ENCODE data around the gene FOXRED1. TPM values are rescaled to one million over a fixed set of nuclear protein-coding genes. Genes with fewer than 3 reads are reported as not detected.

The FOXRED1 gene
- total and polyA plus RNA-seq, 2 of the 4 experiments (the other 2 are of a cell fraction), result 15.1 to 28.3 TPM

- H4K91ac ChIP-seq (ENCODE audit: insufficient read depth, low read depth, low read length), result no peak overlapping the region
- TF ChIP-seq RFX5 (IDR thresholded peaks at IDR 0.05; ENCODE audit: low read depth, low read length), result no peak
- no peak for TF ChIP-seq NFE2L2 (IDR thresholded peaks at IDR 0.05; ENCODE audit: low read depth, low read length)
- TF ChIP-seq ELK1 (IDR thresholded peaks at IDR 0.05; ENCODE audit: borderline replicate concordance, low read depth, low read length), result no peak
- TF ChIP-seq USF2 (IDR thresholded peaks at IDR 0.05; ENCODE audit: low read depth, low read length), result no peak
- TF ChIP-seq CHD1 (IDR thresholded peaks at IDR 0.05; ENCODE audit: low read depth, low read length), result no peak
- TF ChIP-seq POLR2A (IDR thresholded peaks at IDR 0.05; ENCODE audit: low read depth, low read length), result no peak
- no peak for TF ChIP-seq FOS (IDR thresholded peaks at IDR 0.05; ENCODE audit: low read depth, low read length)
- no peak for TF ChIP-seq MAZ (IDR thresholded peaks at IDR 0.05; ENCODE audit: borderline replicate concordance, low read depth, low read length)
- no peak for TF ChIP-seq SMC3 (IDR thresholded peaks at IDR 0.05; ENCODE audit: low read depth, low read length)
- TF ChIP-seq CEBPB (IDR thresholded peaks at IDR 0.05; ENCODE audit: low read depth, low read length), result no peak
- no peaks in the 10 kb centered on the region; the same call in 1 of the 2 replicates for H3K9me1 ChIP-seq (ENCODE audit: insufficient read depth, low read length)
- no peak overlapping the region for H4K5ac ChIP-seq (ENCODE audit: low read depth, low read length)
- H3K56ac ChIP-seq (ENCODE audit: extremely low read depth, insufficient read depth, low read length), result no peak overlapping the region
- no peak overlapping the region for H3K9ac ChIP-seq (ENCODE audit: low read depth, low read length)
- no CpG with 5 or more reads among the region's 4 CpGs for WGBS, 2 experiments (ENCODE audit: extremely low coverage in 2 of 2, insufficient read length in 1 of 2)
- in situ Hi-C loops (cut with MboI; ENCODE audit: low sequenced_read_pairs) (no loop called here), intact Hi-C loops (cut with micrococcal nuclease) (no loop called here), dilution Hi-C loops (cut with HindIII; ENCODE audit: low sequenced_read_pairs, unreplicated experiment) (no loop called here)
- BruUV-seq (replicated peaks), result no TSS peak
- H3K4me2 ChIP-seq (ENCODE audit: low read depth, low read length), result no peak overlapping the region
- no peak overlapping the region for H3K4ac ChIP-seq (ENCODE audit: low read depth, low read length)
- peaks cover 13% of the 10 kb centered on the region; the same call in 1 of the 2 replicates for H4K20me1 ChIP-seq (ENCODE audit: insufficient read depth, low read length)
- H2AK5ac ChIP-seq (ENCODE audit: low read depth, low read length), result no peak overlapping the region
- H3K9me3 ChIP-seq (ENCODE audit: control insufficient read depth, insufficient read depth, low read length), result no peaks in the 10 kb centered on the region
- H3K79me1 ChIP-seq (ENCODE audit: low read depth in 1 of 2, low read length in 2 of 2), result peaks cover 13 to 29% of the 10 kb centered on the region in 2 experiments
- H3K27ac ChIP-seq (ENCODE audit: insufficient read depth, low read length), result no peak overlapping the region
- peak; percentile 78 for DNase-seq
- peak; percentile 83 for ATAC-seq (ENCODE audit: low read depth)
- H3K23ac ChIP-seq (ENCODE audit: low read depth, low read length), result no peak overlapping the region
- ChIA-PET CTCF (no interaction called here), POLR2A (ENCODE audit: unreplicated experiment) (interaction anchor here (0.6 kb wide), 1 partner anchor 1440 kb away, joined by 3 read pairs; no protein-coding TSS in a partner anchor)
- no peak overlapping the region for H4K8ac ChIP-seq (ENCODE audit: low read depth in 2 of 2, low read length in 2 of 2)
- no peak overlapping the region for H2BK5ac ChIP-seq (ENCODE audit: low read depth, low read length, poor library complexity, severe bottlenecking)
- no peak overlapping the region for H3K4me3 ChIP-seq (ENCODE audit: insufficient read depth, low read depth, low read length)
- H3K18ac ChIP-seq (ENCODE audit: low read depth, low read length), result no peak overlapping the region
- H3K27me3 ChIP-seq (ENCODE audit: control insufficient read depth, insufficient read depth, low read length), result no peaks in the 10 kb centered on the region
- peaks cover 1% of the 10 kb centered on the region; the same call in 1 of the 2 replicates for H3K4me1 ChIP-seq (ENCODE audit: control insufficient read depth, insufficient read depth, low read length)
- H2BK20ac ChIP-seq (ENCODE audit: low read depth, low read length), result no peak overlapping the region
- peaks cover 4% of the 10 kb centered on the region; the same call in 1 of the 2 replicates for H3K36me3 ChIP-seq (ENCODE audit: control insufficient read depth, insufficient read depth, low read length)
- no peak overlapping the region for H2AK9ac ChIP-seq (replicated peaks; ENCODE audit: low read depth, low read length, poor library complexity)
- no peak overlapping the region for H3K14ac ChIP-seq (replicated peaks; ENCODE audit: low read depth, low read length)
- H2BK120ac ChIP-seq (ENCODE audit: low read depth, low read length), result no peak overlapping the region
- H2BK15ac ChIP-seq (ENCODE audit: low read depth, low read length), result no peak overlapping the region
- no peak overlapping the region for H2AFZ ChIP-seq (replicated peaks; ENCODE audit: low read length, poor library complexity)
Measured at GRCh38 chr11:126233391-126233790, 35.6 kb upstream of the FOXRED1 start.

Measured in IMR-90 (cell line).